IMR-90 (cell line): ENCODE results near the gene JMY. TPM values are rescaled to one million over a fixed set of nuclear protein-coding genes. Genes with fewer than 3 reads are reported as not detected.
A peak's percentile ranks its signal among the peaks of the same experiment; 100 is the strongest.

ENCODE experiments used
- ATAC-seq: fragments of 200-7000 bp; cut with Tn5 transposase; 2 replicates; pipeline ENCODE4 v1.9.1; 2020; ENCODE audit warnings: low read depth, mild to moderate bottlenecking, moderate library complexity
- BruUV-seq: library from RNA; stranded (reverse); fragments of 400-500 nt; replicated peaks from 2 replicates; lab custom pipeline; 2021; lab: Mats Ljungman, UMichigan
- CTCF ChIA-PET: fragments of 300-600 bp; formaldehyde crosslinking; extraction: SDS; loops from one replicate; lab custom pipeline; 2021; ENCODE audit warnings: antibody characterized with exemption; lab: Yijun Ruan, JAX
- POLR2A ChIA-PET: fragments of 300-600 bp; sonication (Branson Sonifier 250); formaldehyde crosslinking; loops from one replicate; lab custom pipeline; 2022; ENCODE audit warnings: antibody characterized with exemption; ENCODE audit not compliant: unreplicated experiment; lab: Charles Lee
- DNase-seq: peaks from one replicate; pipeline ENCODE4 v3.0.0; 2013
- H2AFZ ChIP-seq: replicated peaks from 2 replicates; pipeline ENCODE3; 2013; ENCODE audit warnings: low read length, mild to moderate bottlenecking; ENCODE audit not compliant: poor library complexity
- H2AK5ac ChIP-seq: 2 replicates; pipeline ENCODE4 v1.6.1; 2013; ENCODE audit warnings: low read depth, low read length, inconsistent platforms
- H2AK9ac ChIP-seq: replicated peaks from 2 replicates; pipeline ENCODE3; 2013; ENCODE audit warnings: mild to moderate bottlenecking, low read depth, low read length, moderate library complexity; ENCODE audit not compliant: poor library complexity
- H2BK120ac ChIP-seq: 2 replicates; pipeline ENCODE4 v1.6.1; 2013; ENCODE audit warnings: low read depth, low read length, inconsistent platforms
- H2BK15ac ChIP-seq: 3 replicates; pipeline ENCODE4 v1.6.1; 2013; ENCODE audit warnings: low read depth, low read length, inconsistent platforms
- H2BK20ac ChIP-seq: 2 replicates; pipeline ENCODE4 v1.6.1; 2013; ENCODE audit warnings: low read depth, mild to moderate bottlenecking, inconsistent platforms, low read length, moderate library complexity
- H2BK5ac ChIP-seq: 2 replicates; pipeline ENCODE4 v1.6.1; 2013; ENCODE audit warnings: mild to moderate bottlenecking, low read depth, low read length, inconsistent platforms; ENCODE audit not compliant: poor library complexity, severe bottlenecking
- H3K14ac ChIP-seq: replicated peaks from 2 replicates; pipeline ENCODE4 v1.6.1; 2013; ENCODE audit warnings: low read depth, low read length, inconsistent platforms
- H3K18ac ChIP-seq: 2 replicates; pipeline ENCODE4 v1.6.1; 2013; ENCODE audit warnings: low read depth, low read length, control low read depth
- H3K23ac ChIP-seq: 2 replicates; pipeline ENCODE4 v1.6.1; 2013; ENCODE audit warnings: low read depth, low read length, inconsistent platforms
- H3K27ac ChIP-seq: 2 replicates; pipeline ENCODE4 v1.5.1; 2013; ENCODE audit warnings: mild to moderate bottlenecking, control low read depth, low read length; ENCODE audit not compliant: insufficient read depth
- H3K27me3 ChIP-seq: 2 replicates; pipeline ENCODE4 v1.6.1; 2013; ENCODE audit warnings: low read length; ENCODE audit not compliant: control insufficient read depth, insufficient read depth
- H3K36me3 ChIP-seq: 2 replicates; pipeline ENCODE4 v1.6.1; 2013; ENCODE audit warnings: low read length, mixed read lengths; ENCODE audit not compliant: control insufficient read depth, insufficient read depth
- H3K4ac ChIP-seq: 2 replicates; pipeline ENCODE4 v1.6.1; 2013; ENCODE audit warnings: low read depth, low read length, inconsistent platforms
- H3K4me1 ChIP-seq: 2 replicates; pipeline ENCODE4 v1.6.1; 2013; ENCODE audit warnings: low read length, mixed read lengths; ENCODE audit not compliant: control insufficient read depth, insufficient read depth
- H3K4me2 ChIP-seq: 2 replicates; pipeline ENCODE4 v1.6.1; 2013; ENCODE audit warnings: low read depth, mild to moderate bottlenecking, control low read depth, low read length, moderate library complexity
- H3K4me3 ChIP-seq: 2 replicates; pipeline ENCODE4 v1.5.1; 2013; ENCODE audit warnings: low read depth, mild to moderate bottlenecking, control low read depth, low read length, moderate library complexity; ENCODE audit not compliant: insufficient read depth
- H3K56ac ChIP-seq: 2 replicates; pipeline ENCODE4 v1.6.1; 2013; ENCODE audit warnings: low read length, inconsistent platforms; ENCODE audit not compliant: insufficient read depth; ENCODE audit errors: extremely low read depth
- H3K79me1 ChIP-seq, 2 experiments: 2 replicates each; pipeline ENCODE4 v1.6.1; 2013; ENCODE audit warnings: low read length in 2 of 2, inconsistent platforms in 1 of 2, low read depth in 1 of 2
- H3K9ac ChIP-seq: 2 replicates; pipeline ENCODE4 v1.6.1; 2013; ENCODE audit warnings: low read depth, low read length, control low read depth
- H3K9me1 ChIP-seq: 2 replicates; pipeline ENCODE4 v1.6.1; 2013; ENCODE audit warnings: low read length, inconsistent platforms; ENCODE audit not compliant: insufficient read depth
- H3K9me3 ChIP-seq: 2 replicates; pipeline ENCODE4 v1.6.1; 2013; ENCODE audit warnings: low read length; ENCODE audit not compliant: control insufficient read depth, insufficient read depth
- H4K20me1 ChIP-seq: 2 replicates; pipeline ENCODE4 v1.6.1; 2013; ENCODE audit warnings: low read length, inconsistent platforms; ENCODE audit not compliant: insufficient read depth
- H4K5ac ChIP-seq: 2 replicates; pipeline ENCODE4 v1.6.1; 2013; ENCODE audit warnings: mild to moderate bottlenecking, low read depth, low read length, control low read depth
- H4K8ac ChIP-seq, 2 experiments: 2 replicates each; pipeline ENCODE4 v1.6.1; 2013; ENCODE audit warnings: low read depth in 2 of 2, low read length in 2 of 2, control low read depth in 1 of 2, inconsistent platforms in 1 of 2
- H4K91ac ChIP-seq: 2 replicates; pipeline ENCODE4 v1.6.1; 2013; ENCODE audit warnings: low read depth, low read length, inconsistent platforms; ENCODE audit not compliant: insufficient read depth
- CTCF ChIP-seq: conservative IDR thresholded peaks from 2 replicates; pipeline ENCODE4 v1.5.1; 2012; ENCODE audit warnings: mild to moderate bottlenecking, low read depth, low read length, improper control_type of control experiment
- MAZ ChIP-seq: IDR thresholded peaks from 2 replicates; pipeline ENCODE4 v1.6.1; 2012; ENCODE audit warnings: low read depth, mild to moderate bottlenecking, low read length, improper control_type of control experiment, moderate library complexity, borderline replicate concordance
- dilution Hi-C: fragments of 300-500 bp; cut with HindIII; formaldehyde crosslinking; loops from one replicate; pipeline ENCODE4 v1.14.3; 2018; ENCODE audit warnings: low sequenced_read_pairs; ENCODE audit not compliant: unreplicated experiment
- in situ Hi-C: fragments of 300-500 bp; cut with MboI; formaldehyde crosslinking; loops from 3 replicates; pipeline ENCODE4 v1.14.3; 2019; ENCODE audit warnings: low sequenced_read_pairs, inconsistent platforms, mixed read lengths
- intact Hi-C: fragments of 100-400 bp; cut with micrococcal nuclease; formaldehyde crosslinking; loops from 2 replicates; pipeline ENCODE4 v1.10.0; 2022
- polyA plus RNA-seq, 3 experiments: library from polyadenylated mRNA; depleted of rRNA; stranded (reverse); fragments of >200 nt; gene quantifications; 2 replicates each; pipeline ENCODE4 v1.2.3, GENCODE V29; 2012; ENCODE audit warnings: low replicate concordance in 1 of 3
- total RNA-seq: library from RNA; depleted of rRNA; stranded (reverse); fragments of >200 nt; gene quantifications from 2 replicates; pipeline ENCODE4 v1.2.3, GENCODE V29; 2012

JMY gene
- total and polyA plus RNA-seq, 2 of the 4 experiments (the other 2 are of a cell fraction): 1.7 to 3.2 TPM

- intact Hi-C loops: no loop called here
- Histone ChIP-seq H3K27ac (no peak overlapping the region), H4K8ac (no peak overlapping the region), H3K14ac (no peak overlapping the region), H2BK120ac (no peak overlapping the region), H2AK5ac (no peak overlapping the region), H4K5ac (no peak overlapping the region), H2AK9ac (no peak overlapping the region), H4K91ac (no peak overlapping the region), H2BK15ac (no peak overlapping the region), H3K4ac (no peak overlapping the region), H3K23ac (no peak overlapping the region), H3K9me1 (no peaks in the 10 kb centered on the region), H2AFZ (no peak overlapping the region), H3K79me1 (no peaks in the 10 kb centered on the region), H3K9me3 (no peaks in the 10 kb centered on the region), H2BK5ac (no peak overlapping the region), H3K36me3 (no peaks in the 10 kb centered on the region), H3K4me1 (no peaks in the 10 kb centered on the region), H3K4me2 (no peak overlapping the region), H2BK20ac (no peak overlapping the region), H3K9ac (no peak overlapping the region), H3K56ac (no peak overlapping the region), H3K18ac (no peak overlapping the region), H3K27me3 (no peaks in the 10 kb centered on the region), H3K4me3 (no peak overlapping the region), H4K20me1 (no peaks in the 10 kb centered on the region)
- in situ Hi-C loops: no loop called here
- POLR2A ChIA-PET: no interaction called here
- TF ChIP-seq MAZ (no peak), CTCF (no peak)
- BruUV-seq: no TSS peak
- dilution Hi-C loops: no loop called here
- CTCF ChIA-PET: no interaction called here
- ATAC-seq: no peak
- peak; percentile 23 for DNase-seq
Measured at GRCh38 chr5:79202076-79202475, 33.9 kb upstream of the JMY start.
